Activated naive CD8-positive, alpha-beta T cell (primary cell): ENCODE results near the gene KANSL1.
"Not testable (repeated sequence)": the region's sequence is repeated elsewhere in the genome, so short reads cannot be mapped to it uniquely, and the experiment has no call there.

ENCODE experiments used
- H3K27ac Mint-ChIP-seq: one replicate; pipeline ENCODE4 v1.8.0; 2021; ENCODE audit warnings: mixed read lengths
- H3K27me3 Mint-ChIP-seq: one replicate; pipeline ENCODE4 v1.8.0; 2021; ENCODE audit warnings: mixed read lengths
- H3K36me3 Mint-ChIP-seq: one replicate; pipeline ENCODE4 v1.8.0; 2021; ENCODE audit warnings: mixed read lengths
- H3K4me1 Mint-ChIP-seq: one replicate; pipeline ENCODE4 v1.8.0; 2021; ENCODE audit warnings: low read depth, mixed read lengths
- H3K4me3 Mint-ChIP-seq: one replicate; pipeline ENCODE4 v1.8.0; 2021; ENCODE audit warnings: mild to moderate bottlenecking, mixed read lengths
- H3K9me3 Mint-ChIP-seq: one replicate; pipeline ENCODE4 v1.8.0; 2021; ENCODE audit warnings: low read depth, mixed read lengths

KANSL1 gene, protein sequence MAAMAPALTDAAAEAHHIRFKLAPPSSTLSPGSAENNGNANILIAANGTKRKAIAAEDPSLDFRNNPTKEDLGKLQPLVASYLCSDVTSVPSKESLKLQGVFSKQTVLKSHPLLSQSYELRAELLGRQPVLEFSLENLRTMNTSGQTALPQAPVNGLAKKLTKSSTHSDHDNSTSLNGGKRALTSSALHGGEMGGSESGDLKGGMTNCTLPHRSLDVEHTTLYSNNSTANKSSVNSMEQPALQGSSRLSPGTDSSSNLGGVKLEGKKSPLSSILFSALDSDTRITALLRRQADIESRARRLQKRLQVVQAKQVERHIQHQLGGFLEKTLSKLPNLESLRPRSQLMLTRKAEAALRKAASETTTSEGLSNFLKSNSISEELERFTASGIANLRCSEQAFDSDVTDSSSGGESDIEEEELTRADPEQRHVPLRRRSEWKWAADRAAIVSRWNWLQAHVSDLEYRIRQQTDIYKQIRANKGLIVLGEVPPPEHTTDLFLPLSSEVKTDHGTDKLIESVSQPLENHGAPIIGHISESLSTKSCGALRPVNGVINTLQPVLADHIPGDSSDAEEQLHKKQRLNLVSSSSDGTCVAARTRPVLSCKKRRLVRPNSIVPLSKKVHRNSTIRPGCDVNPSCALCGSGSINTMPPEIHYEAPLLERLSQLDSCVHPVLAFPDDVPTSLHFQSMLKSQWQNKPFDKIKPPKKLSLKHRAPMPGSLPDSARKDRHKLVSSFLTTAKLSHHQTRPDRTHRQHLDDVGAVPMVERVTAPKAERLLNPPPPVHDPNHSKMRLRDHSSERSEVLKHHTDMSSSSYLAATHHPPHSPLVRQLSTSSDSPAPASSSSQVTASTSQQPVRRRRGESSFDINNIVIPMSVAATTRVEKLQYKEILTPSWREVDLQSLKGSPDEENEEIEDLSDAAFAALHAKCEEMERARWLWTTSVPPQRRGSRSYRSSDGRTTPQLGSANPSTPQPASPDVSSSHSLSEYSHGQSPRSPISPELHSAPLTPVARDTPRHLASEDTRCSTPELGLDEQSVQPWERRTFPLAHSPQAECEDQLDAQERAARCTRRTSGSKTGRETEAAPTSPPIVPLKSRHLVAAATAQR (N-terminal part only)

GRCh38 chr17:46193151-46193625 lies at the start of gene KANSL1:
KANSL1 (minus strand) TSS chr17:46193429; CDS start chr17:46172143, 21,286 bp downstream.
- H3K36me3 Mint-ChIP-seq = peaks cover 6% of the 10 kb centered on the region
- peaks cover 69% of the 10 kb centered on the region for H3K4me1 Mint-ChIP-seq
- no peaks in the 10 kb centered on the region for H3K27me3 Mint-ChIP-seq
- H3K9me3 Mint-ChIP-seq = no peaks in the 10 kb centered on the region
- peak within 1 kb of the TSS; percentile 97 for H3K27ac Mint-ChIP-seq
- H3K4me3 Mint-ChIP-seq = peak within 1 kb of the TSS; percentile 98

- not testable (repeated sequence) for H3K4me1 Mint-ChIP-seq, H3K9me3 Mint-ChIP-seq, H3K27me3 Mint-ChIP-seq, H3K36me3 Mint-ChIP-seq, H3K27ac Mint-ChIP-seq, H3K4me3 Mint-ChIP-seq
Measured at GRCh38 chr17:46231359-46231758, 38.1 kb upstream of the KANSL1 start.

DNA sequence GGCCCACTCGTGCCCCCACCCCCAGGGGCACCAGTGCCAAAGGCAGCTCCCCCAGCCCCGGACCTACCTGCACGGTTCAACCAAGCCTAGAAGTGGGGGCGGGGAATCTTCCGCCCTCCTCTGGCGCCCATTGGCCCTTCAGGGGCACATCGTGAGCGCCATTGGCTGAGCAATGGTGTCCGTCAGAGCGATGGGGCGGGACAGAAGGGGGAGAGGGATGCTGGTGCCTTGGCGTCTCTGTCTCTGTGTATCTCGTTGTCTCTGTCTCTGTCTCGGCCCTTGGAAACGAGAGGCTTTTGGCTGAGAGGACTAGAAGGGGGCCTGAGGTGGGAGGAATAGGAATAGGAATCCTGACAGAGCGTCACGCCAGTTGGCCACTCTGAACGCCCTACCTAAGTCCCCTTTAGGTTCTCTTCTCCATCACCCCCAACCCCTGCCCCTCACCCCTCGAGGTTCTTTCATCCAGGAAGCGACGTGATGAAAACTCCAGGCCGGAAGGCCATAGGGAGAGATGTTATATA lies 32.1 kb upstream of the KANSL1 start:
- not testable (repeated sequence) for H3K36me3 Mint-ChIP-seq, H3K4me1 Mint-ChIP-seq

GRCh38 chr17:46224864-46225263 lies 31.6 kb upstream of the KANSL1 start:
- not testable (repeated sequence) for H3K36me3 Mint-ChIP-seq, H3K27me3 Mint-ChIP-seq, H3K4me1 Mint-ChIP-seq, H3K27ac Mint-ChIP-seq, H3K9me3 Mint-ChIP-seq
- H3K4me3 Mint-ChIP-seq = peak overlapping the region; percentile 92

More for the DNA sequence above, 32.1 kb upstream of the KANSL1 start:
- Mint-ChIP-seq H3K4me3 (peak overlapping the region; percentile 92), H3K27ac (peak overlapping the region; percentile 67)
- not testable (repeated sequence) for H3K27me3 Mint-ChIP-seq, H3K9me3 Mint-ChIP-seq

- H3K27ac Mint-ChIP-seq, H3K36me3 Mint-ChIP-seq, H3K4me1 Mint-ChIP-seq, H3K9me3 Mint-ChIP-seq, H3K27me3 Mint-ChIP-seq: not testable (repeated sequence)
- H3K4me3 Mint-ChIP-seq = peak overlapping the region; percentile 52
Measured at GRCh38 chr17:46223041-46223440, 29.8 kb upstream of the KANSL1 start.

- no peaks in the 10 kb centered on the region for H3K9me3 Mint-ChIP-seq
- no peak overlapping the region for H3K4me3 Mint-ChIP-seq
- no peaks in the 10 kb centered on the region for H3K27me3 Mint-ChIP-seq
- H3K36me3 Mint-ChIP-seq = no peaks in the 10 kb centered on the region
- peaks cover 22% of the 10 kb centered on the region for H3K4me1 Mint-ChIP-seq
- no peak overlapping the region for H3K27ac Mint-ChIP-seq
Measured at GRCh38 chr17:46216682-46217081, 23.5 kb upstream of the KANSL1 start.

GRCh38 chr17:46212634-46213435 lies 19.6 kb upstream of the KANSL1 start:
- no peak overlapping the region for H3K27ac Mint-ChIP-seq
- no peaks in the 10 kb centered on the region for H3K27me3 Mint-ChIP-seq
- no peaks in the 10 kb centered on the region for H3K9me3 Mint-ChIP-seq
- no peak overlapping the region for H3K4me3 Mint-ChIP-seq
- H3K4me1 Mint-ChIP-seq = peaks cover 33% of the 10 kb centered on the region
- H3K36me3 Mint-ChIP-seq = peaks cover 3% of the 10 kb centered on the region

- peaks cover 9% of the 10 kb centered on the region for H3K36me3 Mint-ChIP-seq
Measured at GRCh38 chr17:46208997-46209396, 15.8 kb upstream of the KANSL1 start.

DNA sequence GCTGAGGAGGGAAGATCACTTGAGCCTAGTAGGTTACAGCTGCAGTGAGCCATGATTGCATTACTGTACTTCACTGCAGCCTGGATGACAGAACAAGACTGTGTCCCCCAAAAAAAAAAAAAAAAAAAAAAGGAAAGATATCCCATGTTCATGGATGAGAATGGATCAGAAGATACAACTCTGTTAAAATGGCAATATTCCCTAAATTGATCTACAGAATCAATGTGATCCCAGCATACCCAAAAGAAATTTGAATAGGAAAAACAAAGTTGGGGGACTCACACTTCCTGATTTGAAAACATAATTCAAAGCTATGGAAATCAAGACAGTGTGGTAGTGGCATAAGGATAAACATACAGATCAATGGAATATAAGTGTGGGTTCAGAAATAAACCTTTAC lies 12.7 kb upstream of the KANSL1 start:
- H3K27me3 Mint-ChIP-seq = no peaks in the 10 kb centered on the region
- peaks cover 55% of the 10 kb centered on the region for H3K4me1 Mint-ChIP-seq
- no peaks in the 10 kb centered on the region for H3K9me3 Mint-ChIP-seq
- no peak overlapping the region for H3K27ac Mint-ChIP-seq
- no peak overlapping the region for H3K4me3 Mint-ChIP-seq
- H3K36me3 Mint-ChIP-seq = peaks cover 9% of the 10 kb centered on the region

More at GRCh38 chr17:46208997-46209396, 15.8 kb upstream of the KANSL1 start:
- no peak overlapping the region for H3K4me3 Mint-ChIP-seq
- H3K27ac Mint-ChIP-seq = no peak overlapping the region
- peaks cover 50% of the 10 kb centered on the region for H3K4me1 Mint-ChIP-seq
- H3K9me3 Mint-ChIP-seq = no peaks in the 10 kb centered on the region
- H3K27me3 Mint-ChIP-seq = no peaks in the 10 kb centered on the region

GRCh38 chr17:46202424-46202823 lies 9.2 kb upstream of the KANSL1 start:
- Mint-ChIP-seq H3K4me1 (peaks cover 68% of the 10 kb centered on the region), H3K4me3 (no peak overlapping the region), H3K27me3 (no peaks in the 10 kb centered on the region), H3K9me3 (no peaks in the 10 kb centered on the region), H3K27ac (peak overlapping the region; percentile 28), H3K36me3 (peaks cover 6% of the 10 kb centered on the region)

DNA sequence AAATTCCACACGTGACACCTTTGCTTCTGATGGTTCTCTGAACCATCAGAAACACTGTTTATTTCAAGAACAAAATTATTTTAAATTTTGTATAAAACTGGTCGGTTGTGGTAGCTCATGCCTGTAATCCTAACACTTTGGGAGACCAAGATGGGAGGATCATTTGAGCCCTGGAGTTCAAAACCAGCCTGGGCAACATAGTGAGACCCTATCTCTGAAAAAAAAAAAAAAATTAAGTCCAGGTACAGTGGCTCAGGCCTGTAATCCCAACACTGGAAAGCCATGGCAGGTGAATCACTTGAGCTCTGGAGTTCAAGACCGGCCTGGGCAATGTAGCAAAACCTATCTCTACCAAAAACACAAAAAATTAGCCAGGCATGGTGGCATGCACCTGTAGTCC lies 8.3 kb upstream of the KANSL1 start:
- Mint-ChIP-seq H3K4me1 (peaks cover 73% of the 10 kb centered on the region), H3K27ac (no peak overlapping the region), H3K9me3 (no peaks in the 10 kb centered on the region), H3K4me3 (no peak overlapping the region), H3K36me3 (peaks cover 3% of the 10 kb centered on the region), H3K27me3 (no peaks in the 10 kb centered on the region)

GRCh38 chr17:46200197-46200596 lies 7.0 kb upstream of the KANSL1 start:
- H3K27ac Mint-ChIP-seq = no peak overlapping the region
- H3K4me1 Mint-ChIP-seq = peaks cover 76% of the 10 kb centered on the region
- H3K4me3 Mint-ChIP-seq = no peak overlapping the region
- H3K27me3 Mint-ChIP-seq = no peaks in the 10 kb centered on the region
- no peaks in the 10 kb centered on the region for H3K9me3 Mint-ChIP-seq
- H3K36me3 Mint-ChIP-seq = peaks cover 2% of the 10 kb centered on the region

- Mint-ChIP-seq H3K36me3 (no peaks in the 10 kb centered on the region), H3K27me3 (no peaks in the 10 kb centered on the region), H3K27ac (peak overlapping the region; percentile 68), H3K4me3 (no peak overlapping the region), H3K9me3 (no peaks in the 10 kb centered on the region), H3K4me1 (peaks cover 76% of the 10 kb centered on the region)
Measured at GRCh38 chr17:46199379-46199778, 6.2 kb upstream of the KANSL1 start.

- H3K9me3 Mint-ChIP-seq = no peaks in the 10 kb centered on the region
- H3K4me3 Mint-ChIP-seq = no peak overlapping the region
- peak overlapping the region; percentile 41 for H3K27ac Mint-ChIP-seq
- peaks cover 72% of the 10 kb centered on the region for H3K4me1 Mint-ChIP-seq
- no peaks in the 10 kb centered on the region for H3K27me3 Mint-ChIP-seq
- no peaks in the 10 kb centered on the region for H3K36me3 Mint-ChIP-seq
Measured at GRCh38 chr17:46198233-46198632, 5.0 kb upstream of the KANSL1 start.
